Measurements from ENCODE around the gene RAB22A. TPM values are rescaled to one million over a fixed set of nuclear protein-coding genes. Genes with fewer than 3 reads are reported as not detected.

Gene RAB22A, protein sequence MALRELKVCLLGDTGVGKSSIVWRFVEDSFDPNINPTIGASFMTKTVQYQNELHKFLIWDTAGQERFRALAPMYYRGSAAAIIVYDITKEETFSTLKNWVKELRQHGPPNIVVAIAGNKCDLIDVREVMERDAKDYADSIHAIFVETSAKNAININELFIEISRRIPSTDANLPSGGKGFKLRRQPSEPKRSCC
- total RNA-seq = 35.1 and 35.4 TPM in 2 replicates

DNA sequence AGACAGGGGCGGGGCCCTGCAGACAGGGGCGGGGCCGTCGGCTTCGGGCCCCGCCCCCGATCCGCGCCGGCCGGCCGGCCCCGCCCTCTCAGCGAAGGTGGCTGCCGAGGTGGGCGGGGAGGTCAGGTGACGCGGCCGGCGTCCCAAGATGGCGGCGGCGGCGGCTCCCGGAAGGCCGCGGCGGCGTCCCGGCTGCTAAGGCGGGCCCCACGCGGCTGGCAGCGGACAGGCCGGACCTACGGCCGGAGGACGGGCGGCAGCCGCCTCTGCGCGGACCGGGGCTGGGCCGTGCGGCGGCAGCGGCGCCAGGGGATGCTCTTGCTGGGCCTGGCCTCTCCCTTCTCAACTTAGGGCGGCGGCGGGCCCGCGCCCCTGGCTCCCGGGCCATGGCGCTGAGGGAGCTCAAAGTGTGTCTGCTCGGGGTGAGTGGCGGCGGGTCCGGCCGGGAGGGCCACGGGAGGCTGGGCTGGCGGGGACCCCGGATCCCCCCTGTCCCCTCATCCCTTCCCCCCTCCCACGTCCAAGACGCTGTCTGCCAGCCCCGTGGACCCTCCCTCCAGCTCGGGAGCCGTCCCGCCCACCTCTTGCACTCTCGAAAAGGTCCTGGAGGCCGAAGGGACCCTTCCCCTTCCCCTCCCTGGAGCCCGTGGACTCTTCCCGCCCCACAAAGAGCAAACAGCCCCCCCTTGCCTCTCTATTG, at the start of gene RAB22A:
RAB22A (plus strand) TSS at position 125 of the 700 bp plus-strand sequence; CDS start at position 387, 262 bp downstream.

DNA sequence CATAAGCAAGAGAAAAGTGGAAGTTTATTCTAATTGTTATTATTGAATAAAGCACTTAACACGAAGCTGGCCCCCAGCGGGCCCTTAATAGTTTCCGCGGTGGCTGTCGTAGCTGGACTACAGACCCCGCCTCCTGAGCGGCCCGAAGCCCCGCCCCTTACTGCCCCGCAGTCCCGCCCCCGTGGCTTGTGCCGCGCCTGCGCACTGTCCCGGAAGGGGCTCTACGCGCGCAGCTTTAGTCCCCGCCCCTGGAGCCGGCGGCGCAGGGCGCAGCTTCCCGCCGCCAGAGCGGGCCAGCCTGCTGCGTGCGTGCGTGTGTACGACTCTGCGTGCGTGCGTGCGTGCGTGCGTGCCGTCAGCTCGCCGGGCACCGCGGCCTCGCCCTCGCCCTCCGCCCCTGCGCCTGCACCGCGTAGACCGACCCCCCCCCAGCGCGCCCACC, 79.4 kb downstream of the RAB22A start, which contains the start of gene VAPB:
VAPB (plus strand) TSS at position 348 of the 442 bp plus-strand sequence. CDS start 231 bp downstream, outside the sequence.

Other genes with a start within 250 kb of the RAB22A start
- gene ANKRD60, start 81.1 kb upstream of the RAB22A start, total RNA-seq = not detected in 2 replicates
- 15.9 and 17.5 TPM in 2 replicates for gene VAPB, start 79.5 kb downstream of the RAB22A start, total RNA-seq
- 4.5 and 6.4 TPM in 2 replicates for gene APCDD1L, start 205.7 kb downstream of the RAB22A start, total RNA-seq